ENCODE measurements around the gene RAB6A.
"Not testable (repeated sequence)": the region's sequence is repeated elsewhere in the genome, so short reads cannot be mapped to it uniquely, and the experiment has no call there.

Gene RAB6A

DNA sequence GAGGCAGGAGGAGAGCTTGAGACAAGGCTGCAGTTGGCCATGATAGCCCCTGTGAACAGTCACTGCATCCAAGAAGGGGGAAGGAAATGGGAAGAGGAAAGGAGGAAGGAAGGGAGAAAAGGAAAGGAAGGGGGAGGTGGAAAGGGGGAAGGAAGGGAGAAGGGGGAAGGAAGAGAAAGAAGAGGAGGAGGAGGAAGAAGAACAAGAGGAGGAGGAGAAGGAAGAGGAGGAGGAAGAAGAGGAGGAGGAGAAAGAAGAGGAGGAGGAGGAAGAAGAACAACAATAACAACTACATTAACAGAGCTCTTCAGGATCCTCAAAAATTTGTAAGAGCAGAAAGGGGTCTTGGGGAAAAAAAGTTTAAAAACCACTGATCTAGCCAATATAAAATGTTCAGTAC is 5.2 kb downstream of the RAB6A start:
- H3K4me3 ChIP-seq (replicated peaks in 1 of 2; ENCODE audit: low read depth in 2 of 2, low read length in 2 of 2): no peak overlapping the region
- TF ChIP-seq, protein P1, sequence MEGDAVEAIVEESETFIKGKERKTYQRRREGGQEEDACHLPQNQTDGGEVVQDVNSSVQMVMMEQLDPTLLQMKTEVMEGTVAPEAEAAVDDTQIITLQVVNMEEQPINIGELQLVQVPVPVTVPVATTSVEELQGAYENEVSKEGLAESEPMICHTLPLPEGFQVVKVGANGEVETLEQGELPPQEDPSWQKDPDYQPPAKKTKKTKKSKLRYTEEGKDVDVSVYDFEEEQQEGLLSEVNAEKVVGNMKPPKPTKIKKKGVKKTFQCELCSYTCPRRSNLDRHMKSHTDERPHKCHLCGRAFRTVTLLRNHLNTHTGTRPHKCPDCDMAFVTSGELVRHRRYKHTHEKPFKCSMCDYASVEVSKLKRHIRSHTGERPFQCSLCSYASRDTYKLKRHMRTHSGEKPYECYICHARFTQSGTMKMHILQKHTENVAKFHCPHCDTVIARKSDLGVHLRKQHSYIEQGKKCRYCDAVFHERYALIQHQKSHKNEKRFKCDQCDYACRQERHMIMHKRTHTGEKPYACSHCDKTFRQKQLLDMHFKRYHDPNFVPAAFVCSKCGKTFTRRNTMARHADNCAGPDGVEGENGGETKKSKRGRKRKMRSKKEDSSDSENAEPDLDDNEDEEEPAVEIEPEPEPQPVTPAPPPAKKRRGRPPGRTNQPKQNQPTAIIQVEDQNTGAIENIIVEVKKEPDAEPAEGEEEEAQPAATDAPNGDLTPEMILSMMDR (IDR thresholded peaks at IDR 0.05; ENCODE audit: low read depth, low read length): no peak
- no peak for DNase-seq (ENCODE audit: low read depth in 2 of 2)

DNA sequence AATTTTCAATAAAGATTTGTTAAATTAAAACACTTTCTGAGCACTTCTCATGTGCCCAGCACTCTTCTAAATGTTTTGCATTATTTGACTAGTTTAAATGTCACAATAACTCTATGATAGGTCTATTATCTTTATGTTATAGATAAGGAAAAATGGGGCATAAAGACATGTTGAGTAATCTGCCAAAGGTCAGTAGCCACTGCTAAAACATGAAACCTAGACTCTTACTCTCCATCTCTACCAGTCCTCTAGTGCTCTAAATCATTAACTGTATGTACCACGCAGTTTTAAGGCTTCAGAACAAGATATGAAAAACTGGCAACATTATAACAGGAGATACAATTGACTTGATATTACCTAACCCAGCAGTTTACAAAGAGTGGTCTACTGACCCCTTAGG is 6.9 kb downstream of the RAB6A start:
- no peak overlapping the region for H3K4me3 ChIP-seq (replicated peaks in 1 of 2; ENCODE audit: low read depth in 2 of 2, low read length in 2 of 2)
- TF ChIP-seq, protein P1 (IDR thresholded peaks at IDR 0.05; ENCODE audit: low read depth, low read length): no peak
- no peak for DNase-seq (ENCODE audit: low read depth in 2 of 2)

DNA sequence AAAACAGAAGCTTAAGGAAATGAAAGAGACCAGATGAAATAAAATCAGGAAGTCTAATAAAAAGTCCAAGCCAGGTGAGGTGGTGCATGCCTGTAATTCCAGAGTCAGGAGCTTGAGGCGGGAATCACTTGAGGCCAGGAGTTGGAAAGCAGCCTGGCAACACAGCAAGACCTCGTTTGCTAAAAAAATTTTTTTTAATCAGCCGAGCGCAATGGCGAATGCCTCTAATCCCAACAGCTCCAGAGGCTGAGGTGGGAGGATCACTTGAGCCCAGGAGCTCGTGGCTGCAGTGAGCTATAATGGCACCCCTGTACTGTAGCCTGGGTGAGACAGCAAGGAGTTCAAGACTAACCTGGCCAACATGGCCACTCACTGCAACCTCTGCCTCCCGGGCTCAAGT is 8.0 kb downstream of the RAB6A start:
- no peak for DNase-seq (ENCODE audit: low read depth in 2 of 2)
- TF ChIP-seq, protein P1 (IDR thresholded peaks at IDR 0.05; ENCODE audit: low read depth, low read length): no peak

DNA sequence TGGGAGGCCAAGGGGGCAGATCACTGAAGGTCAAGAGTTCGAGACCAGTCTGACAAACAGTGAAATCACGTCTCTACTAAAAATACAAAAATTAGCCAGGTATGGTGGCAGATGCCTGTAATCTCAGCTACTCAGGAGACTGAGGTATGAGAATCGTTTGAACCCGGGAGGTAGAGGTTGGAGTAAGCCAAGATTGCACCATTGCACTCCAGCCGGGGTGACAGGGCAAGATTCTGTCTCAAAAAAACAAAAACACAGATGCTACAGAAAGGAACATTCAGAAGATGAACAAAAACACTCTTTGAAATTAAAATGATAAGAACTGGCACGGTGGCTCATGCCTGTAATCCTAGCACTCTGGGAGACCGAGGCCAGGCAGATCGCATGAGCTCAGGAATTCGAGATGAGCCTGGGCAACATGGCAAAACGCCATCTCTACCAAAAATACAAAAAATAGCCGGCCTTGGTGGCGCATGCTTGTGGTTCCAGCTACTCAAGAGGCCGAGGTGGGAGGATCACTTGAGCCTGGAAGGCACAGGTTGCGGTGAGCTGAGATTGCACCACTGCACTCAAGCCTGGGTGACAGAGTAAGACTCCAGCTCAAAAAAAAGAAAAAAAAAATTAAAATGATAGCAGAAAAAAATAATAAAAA is 8.5 kb downstream of the RAB6A start:
- TF ChIP-seq, protein P1 (IDR thresholded peaks at IDR 0.05; ENCODE audit: low read depth, low read length): no peak
- peak in 1 of 2 donors; percentile 9 for DNase-seq (ENCODE audit: low read depth in 2 of 2)
- H3K4me3 ChIP-seq (replicated peaks in 1 of 2; ENCODE audit: low read depth in 2 of 2, low read length in 2 of 2): no peak overlapping the region

More for the DNA sequence above, 8.0 kb downstream of the RAB6A start:
- H3K4me3 ChIP-seq (replicated peaks in 1 of 2; ENCODE audit: low read depth in 2 of 2, low read length in 2 of 2): no peak overlapping the region

DNA sequence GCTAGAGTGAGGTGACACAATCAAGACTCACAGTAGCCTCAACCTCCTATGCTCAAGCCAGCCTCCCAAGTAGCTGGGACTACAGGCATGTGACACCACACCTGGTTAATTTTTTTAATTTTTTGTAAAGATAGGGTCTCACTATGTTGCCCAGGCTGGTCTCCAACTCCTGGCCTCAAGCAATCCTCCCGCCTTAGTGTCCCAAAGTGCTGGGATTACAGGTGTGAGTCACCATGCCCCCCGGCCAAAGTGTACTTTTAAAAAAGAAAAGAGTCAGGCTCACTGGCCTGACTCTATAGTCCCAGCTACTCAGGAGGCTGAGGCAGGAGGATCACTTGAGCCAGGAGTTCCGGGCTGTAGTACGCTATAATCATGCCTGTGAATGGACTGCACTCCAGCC is 10.0 kb downstream of the RAB6A start:
- not testable (repeated sequence) for DNase-seq (ENCODE audit: low read depth in 2 of 2); H3K4me3 ChIP-seq (replicated peaks in 1 of 2; ENCODE audit: low read depth in 2 of 2, low read length in 2 of 2)

DNA sequence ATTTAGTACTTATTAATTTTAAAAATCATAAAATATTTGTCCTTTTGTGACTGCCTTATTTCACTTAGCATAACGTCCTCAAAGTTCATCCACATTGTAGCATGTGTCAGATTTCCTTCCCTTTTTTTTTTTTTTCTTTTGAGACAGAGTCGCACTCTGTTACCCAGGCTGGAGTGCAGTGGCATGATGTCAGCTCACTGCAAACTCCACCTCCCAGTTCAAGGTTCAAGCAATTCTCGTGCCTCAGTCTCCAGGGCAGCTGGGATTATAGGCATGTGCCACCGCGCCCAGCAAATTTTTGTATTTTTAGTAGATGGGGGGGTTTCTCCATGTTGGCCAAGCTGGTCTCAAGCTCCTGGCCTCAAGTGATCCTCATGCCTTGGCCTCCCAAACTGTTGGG is 10.6 kb downstream of the RAB6A start:
- TF ChIP-seq, protein P1 (IDR thresholded peaks at IDR 0.05; ENCODE audit: low read depth, low read length): no peak
- DNase-seq (ENCODE audit: low read depth in 2 of 2): no peak
- no peak overlapping the region for H3K4me3 ChIP-seq (replicated peaks in 1 of 2; ENCODE audit: low read depth in 2 of 2, low read length in 2 of 2)

DNA sequence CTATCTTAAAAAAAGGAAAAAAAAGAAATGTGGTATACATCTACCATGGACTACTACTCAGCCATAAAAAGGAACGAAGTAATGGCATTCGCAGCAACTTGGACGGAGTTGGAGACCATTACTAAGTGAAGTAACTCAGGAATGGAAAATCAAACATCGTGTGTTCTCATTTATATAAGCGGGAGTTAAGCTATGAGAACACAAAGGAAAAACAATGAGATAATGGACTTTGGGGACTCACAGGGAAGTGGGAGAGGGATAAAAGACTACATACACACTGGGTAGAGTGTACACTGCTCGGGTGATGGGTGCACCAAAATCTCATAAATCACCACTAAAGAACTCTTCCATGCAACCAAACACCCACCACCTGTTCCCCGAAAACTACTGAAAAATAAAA is 11.8 kb downstream of the RAB6A start:
- H3K4me3 ChIP-seq (replicated peaks in 1 of 2; ENCODE audit: low read depth in 2 of 2, low read length in 2 of 2): no peak overlapping the region
- DNase-seq (ENCODE audit: low read depth in 2 of 2): no peak
- TF ChIP-seq, protein P1 (IDR thresholded peaks at IDR 0.05; ENCODE audit: low read depth, low read length): no peak

Data from cardiac fibroblast (primary cell).